KOPT-K1 (cell line): ENCODE results near the gene RBM20.
"Not testable (repeated sequence)": the region's sequence is repeated elsewhere in the genome, so short reads cannot be mapped to it uniquely, and the experiment has no call there.

Experiments used
- H3K27ac ChIP-seq: fragments of 200-600 bp; sonication (generic); 2 replicates; pipeline ENCODE4 v1.5.1; 2016; ENCODE audit warnings: antibody characterized with exemption, mild to moderate bottlenecking, low read depth, low read length; ENCODE audit not compliant: poor library complexity, severe bottlenecking
- H3K36me3 ChIP-seq: fragments of 200-600 bp; sonication (generic); 2 replicates; pipeline ENCODE4 v1.5.1; 2017; ENCODE audit warnings: antibody characterized with exemption, mild to moderate bottlenecking, low read length, moderate library complexity; ENCODE audit not compliant: insufficient read depth
- H3K9me3 ChIP-seq: fragments of 200-600 bp; sonication (generic); 2 replicates; pipeline ENCODE4 v1.5.1; 2017; ENCODE audit warnings: antibody characterized with exemption, low read length, mild to moderate bottlenecking; ENCODE audit not compliant: insufficient read depth, poor library complexity, severe bottlenecking

Gene RBM20

DNA sequence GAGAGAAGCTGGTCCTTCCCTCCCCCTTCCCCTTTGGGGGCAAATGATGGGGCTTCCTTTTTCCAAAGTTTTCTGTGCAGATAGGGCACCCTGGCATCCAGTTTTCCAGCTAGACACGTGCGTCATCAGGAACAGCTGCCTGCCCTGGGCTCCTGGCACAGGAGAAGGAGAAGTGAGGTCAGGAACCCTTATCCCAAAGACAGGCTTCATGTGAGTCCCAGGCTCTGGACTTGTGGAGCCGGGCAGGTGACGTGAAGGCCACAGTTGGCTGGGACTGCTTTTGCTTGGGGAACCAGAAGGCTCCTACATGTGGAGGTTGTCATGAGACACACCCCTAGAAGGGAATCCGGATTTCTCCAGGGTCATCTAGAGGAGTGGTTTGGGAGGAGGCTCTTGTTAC, 66.5 kb downstream of the RBM20 start:
- Histone ChIP-seq H3K9me3 (no peaks in the 10 kb centered on the region), H3K27ac (no peak overlapping the region), H3K36me3 (no peaks in the 10 kb centered on the region)

DNA sequence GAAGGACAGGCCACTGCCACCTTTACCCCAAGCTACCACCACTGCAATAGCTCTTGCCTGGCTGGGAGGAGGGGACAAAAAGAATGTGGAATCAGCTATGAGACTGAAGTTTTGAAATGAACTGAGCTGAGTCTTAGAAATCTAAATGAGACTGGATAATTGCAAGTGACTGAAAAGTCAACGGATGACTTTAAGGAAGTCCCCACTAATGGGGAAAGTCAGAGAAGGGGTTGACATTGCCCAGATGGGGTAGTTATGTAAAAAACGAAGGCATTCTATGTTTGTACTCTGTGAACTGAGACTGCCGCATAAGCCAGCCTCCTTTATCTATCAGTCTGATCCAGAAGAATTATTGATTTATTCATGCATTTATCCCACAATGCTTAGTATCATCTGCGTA, 67.2 kb downstream of the RBM20 start:
- no peak overlapping the region for H3K27ac ChIP-seq

DNA sequence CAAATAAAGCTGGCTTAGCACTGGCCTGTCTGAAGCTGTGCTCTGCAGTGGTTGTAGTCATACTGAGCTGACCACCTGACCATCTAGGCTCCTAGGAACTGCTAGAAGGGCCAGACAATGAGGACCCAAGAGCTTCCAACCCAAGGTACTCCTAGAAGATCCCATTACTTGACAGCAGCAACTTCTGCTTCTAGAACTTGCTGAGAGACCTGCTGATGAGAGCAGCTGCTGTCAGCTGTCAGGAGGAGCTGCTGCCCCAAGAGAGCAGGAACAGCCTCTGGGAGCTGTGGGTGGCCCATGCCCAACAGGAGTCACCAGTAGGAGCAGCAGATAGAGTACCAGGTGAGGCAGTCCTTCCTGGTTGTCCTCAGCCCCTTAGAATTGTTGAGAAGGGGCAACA, 70.2 kb downstream of the RBM20 start:
- H3K27ac ChIP-seq: no peak overlapping the region
- no peaks in the 10 kb centered on the region for H3K9me3 ChIP-seq
- H3K36me3 ChIP-seq: no peaks in the 10 kb centered on the region

More for the DNA sequence above, 67.2 kb downstream of the RBM20 start:
- H3K36me3 ChIP-seq: no peaks in the 10 kb centered on the region
- no peaks in the 10 kb centered on the region for H3K9me3 ChIP-seq

DNA sequence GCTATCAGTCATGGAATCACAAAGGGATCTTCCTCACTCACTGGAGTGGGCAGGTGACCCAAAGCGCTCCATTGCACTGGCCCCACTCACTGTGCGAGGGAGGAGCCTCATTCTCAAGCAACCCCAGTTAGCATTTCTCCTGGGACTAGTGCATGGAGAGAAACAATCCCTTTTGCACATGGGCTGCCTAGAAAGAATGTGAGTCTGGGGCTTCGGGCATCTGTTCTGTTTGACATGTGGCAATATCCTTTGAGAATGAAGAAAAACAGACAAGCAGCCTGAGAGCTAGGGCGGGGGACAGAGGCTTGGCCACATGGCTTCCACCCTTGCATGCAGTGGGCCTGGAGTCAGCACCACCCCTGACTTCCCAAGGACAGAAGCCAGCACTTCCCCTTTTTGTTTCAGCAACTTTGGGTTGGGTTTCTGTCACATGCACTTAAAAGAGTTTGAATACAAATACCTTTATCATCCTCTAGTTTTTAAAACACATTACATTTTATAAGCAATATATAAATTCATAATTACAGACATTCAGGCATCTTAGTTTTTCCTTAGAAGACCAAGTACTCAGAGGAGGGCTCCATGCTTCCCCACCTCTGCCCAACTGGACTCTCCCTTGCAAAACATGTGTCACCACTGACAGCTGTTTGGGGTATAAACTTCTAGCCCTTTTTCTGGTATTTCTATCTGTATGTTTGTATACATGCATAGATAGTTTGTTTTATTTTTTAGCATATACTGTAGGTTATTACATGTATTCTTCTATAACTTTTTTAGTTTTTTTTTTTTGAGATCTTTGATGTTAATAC, 73.8 kb downstream of the RBM20 start:
- H3K36me3 ChIP-seq: no peaks in the 10 kb centered on the region
- H3K27ac ChIP-seq: no peak overlapping the region

DNA sequence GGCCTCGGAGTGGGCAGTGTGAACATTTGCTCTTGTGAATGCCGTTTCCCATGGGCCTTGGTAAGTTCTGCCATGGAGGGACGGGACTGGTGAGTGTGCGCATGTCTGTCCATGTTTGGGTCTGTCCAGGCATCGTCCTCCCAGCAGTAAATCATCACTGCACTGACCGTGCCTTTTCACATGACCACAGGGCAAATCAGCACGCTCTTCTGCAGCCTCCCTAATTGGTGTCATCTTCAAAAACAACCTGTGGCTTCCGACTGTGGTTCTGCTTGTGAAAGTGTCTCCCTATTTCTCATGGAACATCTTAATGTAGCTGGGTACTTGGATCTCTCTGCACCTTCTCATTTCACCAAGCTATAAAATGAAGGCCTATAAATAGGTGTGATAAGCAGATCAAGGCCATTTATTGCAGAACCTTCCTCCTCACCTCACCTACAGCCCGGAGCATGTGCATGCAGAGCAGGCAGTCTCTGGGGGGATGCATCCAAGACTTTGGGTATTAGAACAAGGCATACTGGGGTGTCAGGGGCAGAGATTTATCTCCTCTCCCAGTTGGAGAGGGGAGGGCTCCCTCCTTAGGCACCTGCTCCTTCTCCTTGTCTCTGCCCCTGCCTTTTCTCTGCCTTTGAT, 77.4 kb downstream of the RBM20 start:
- Histone ChIP-seq H3K9me3 (no peaks in the 10 kb centered on the region), H3K27ac (no peak overlapping the region), H3K36me3 (no peaks in the 10 kb centered on the region)

More for the DNA sequence above, 73.8 kb downstream of the RBM20 start:
- no peaks in the 10 kb centered on the region for H3K9me3 ChIP-seq

DNA sequence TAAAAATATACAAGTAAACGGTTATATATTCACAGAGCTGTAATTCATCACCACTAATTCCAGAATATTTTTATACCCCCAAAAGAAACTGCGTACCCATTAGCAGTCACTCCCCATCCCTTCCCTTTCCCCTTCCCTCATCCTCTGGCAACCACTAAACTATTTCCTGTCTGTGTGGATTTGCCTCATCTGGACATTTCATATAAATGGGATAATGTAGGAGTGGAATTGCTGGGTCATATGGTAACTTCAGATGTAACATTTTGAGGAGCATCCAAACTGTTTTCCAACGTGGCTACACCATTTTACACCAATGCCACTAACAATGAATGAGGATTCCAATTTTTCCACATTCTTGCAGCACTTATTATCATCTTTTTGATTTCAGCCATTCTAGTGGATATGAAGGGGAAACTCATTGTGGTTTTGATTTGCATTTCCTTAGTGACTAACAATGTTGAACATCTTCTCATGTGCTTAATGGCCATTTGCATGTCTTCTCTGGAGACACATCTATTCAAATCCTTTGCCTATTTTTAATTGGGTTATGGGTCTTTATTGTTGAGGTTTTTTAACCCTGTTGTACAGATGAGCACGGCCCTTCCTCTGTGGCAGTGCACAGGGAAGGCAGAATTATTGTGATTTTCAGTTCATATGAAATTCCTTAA, 79.2 kb downstream of the RBM20 start:
- no peak overlapping the region for H3K27ac ChIP-seq
- no peaks in the 10 kb centered on the region for H3K36me3 ChIP-seq
- H3K9me3 ChIP-seq: no peaks in the 10 kb centered on the region

DNA sequence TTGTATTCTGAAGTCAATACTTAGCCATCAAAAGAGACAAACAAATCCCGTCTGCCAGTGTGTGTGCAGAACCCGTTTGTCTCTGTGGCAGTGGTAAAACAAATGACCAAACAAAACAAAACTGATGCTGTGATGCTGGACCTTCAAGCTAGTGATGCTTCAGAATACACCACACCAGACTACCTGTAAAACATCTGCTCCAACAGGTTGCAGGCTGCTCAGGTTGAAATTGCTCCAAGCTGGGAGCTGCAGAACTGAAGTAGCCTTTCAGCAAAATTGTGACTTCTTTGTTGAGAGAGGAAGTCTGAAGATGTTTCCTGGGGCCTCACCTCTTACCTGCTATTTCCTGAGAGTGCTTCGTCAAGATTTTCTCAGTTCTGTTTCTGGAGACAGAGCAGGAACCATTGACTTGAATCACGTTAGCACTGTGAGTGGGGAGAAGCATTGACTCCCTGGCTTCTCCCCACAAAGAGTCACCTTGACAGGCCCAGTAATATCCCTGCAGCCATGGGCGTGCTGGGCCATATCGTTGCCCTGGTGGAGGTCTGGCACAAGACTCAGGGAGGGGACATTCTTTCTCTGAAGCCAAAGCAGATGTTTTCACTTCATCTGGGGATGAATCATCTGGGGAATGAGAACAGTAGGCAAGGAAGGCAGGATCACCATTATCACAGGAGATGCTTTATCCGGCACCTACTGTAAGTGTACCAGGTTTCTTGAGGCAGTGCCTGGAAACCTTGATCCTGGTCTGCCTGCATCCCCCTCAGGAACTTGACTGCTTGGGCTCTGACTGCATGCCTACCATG, 80.2 kb downstream of the RBM20 start:
- H3K9me3 ChIP-seq: no peaks in the 10 kb centered on the region
- no peaks in the 10 kb centered on the region for H3K36me3 ChIP-seq
- no peak overlapping the region for H3K27ac ChIP-seq

DNA sequence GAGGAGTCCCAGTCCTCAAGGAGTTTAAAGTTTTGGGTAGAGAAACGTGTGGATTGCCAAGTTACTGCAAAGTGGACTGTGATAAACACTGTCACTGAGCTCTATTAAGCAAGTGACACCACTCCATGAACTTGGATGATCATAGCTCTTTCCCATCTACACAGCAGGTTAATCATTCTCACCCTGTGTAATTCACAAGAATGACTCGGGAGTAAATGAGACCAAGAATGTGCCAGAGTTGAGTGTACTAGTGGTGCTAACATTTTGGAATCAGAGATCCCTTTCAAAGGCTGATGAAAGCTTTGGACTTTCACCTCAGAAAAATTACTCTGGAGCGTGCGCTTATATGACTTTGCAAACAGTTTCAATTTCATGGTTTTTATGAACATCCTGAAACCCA, 80.8 kb downstream of the RBM20 start:
- Histone ChIP-seq H3K36me3 (no peaks in the 10 kb centered on the region), H3K27ac (no peak overlapping the region), H3K9me3 (no peaks in the 10 kb centered on the region)

DNA sequence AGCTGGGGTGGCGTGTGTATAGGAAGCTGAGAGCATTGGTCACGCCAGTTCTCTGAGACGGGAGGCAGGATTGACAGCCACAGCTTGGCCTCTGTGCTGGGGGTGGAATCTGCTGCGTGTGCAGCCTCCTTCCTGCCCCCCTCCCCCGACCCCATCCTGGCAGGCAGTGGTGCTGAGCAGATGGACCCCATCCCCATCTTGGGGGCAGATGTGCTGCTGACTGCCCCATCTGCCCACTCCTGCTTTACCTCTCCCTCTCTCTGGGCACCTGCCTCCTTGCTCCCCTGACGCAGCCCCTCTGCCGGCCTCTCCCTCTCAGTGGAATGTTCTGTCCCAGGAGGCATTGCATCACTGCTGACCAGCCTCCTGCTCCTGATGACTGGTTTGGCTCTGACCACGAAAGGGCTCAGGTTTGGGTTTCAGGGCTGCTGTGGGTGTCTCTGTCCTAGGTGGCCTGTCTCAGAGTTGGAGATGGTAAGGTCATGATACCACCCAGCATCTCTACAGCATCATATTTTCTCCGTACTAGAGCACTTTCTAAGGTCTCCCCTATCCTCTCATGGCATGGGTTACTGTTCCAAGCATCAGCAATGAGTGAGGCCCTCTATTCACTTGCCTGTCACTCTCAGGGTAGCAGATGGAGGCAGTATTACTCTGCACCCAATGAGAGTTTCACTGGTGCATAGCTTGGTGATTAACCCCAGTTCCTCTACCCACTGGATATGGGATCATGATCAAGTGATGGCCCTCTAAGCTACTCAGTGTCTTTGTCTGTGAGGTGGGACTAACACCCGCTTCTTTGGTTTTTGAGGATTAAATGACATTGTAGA, 81.9 kb downstream of the RBM20 start:
- no peak overlapping the region for H3K27ac ChIP-seq
- H3K36me3 ChIP-seq: no peaks in the 10 kb centered on the region
- H3K9me3 ChIP-seq: no peaks in the 10 kb centered on the region

DNA sequence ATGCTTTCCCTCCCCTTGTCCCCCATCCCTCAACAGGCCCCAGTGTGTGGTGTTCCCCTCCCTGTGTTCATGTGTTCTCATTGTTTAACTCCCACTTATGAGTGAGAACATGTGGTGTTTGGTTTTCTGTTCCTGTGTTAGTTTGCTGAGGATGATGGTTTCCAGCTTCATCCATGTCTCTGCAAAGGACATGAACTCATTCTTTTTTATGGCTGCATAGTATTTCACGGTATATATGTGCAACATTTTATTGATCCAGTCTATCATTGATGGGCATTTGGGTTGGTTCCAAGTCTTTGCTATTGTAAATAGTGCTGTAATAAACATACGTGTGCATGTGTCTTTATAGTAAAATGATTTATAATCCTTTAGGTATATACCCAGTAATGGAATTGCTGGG, 83.6 kb downstream of the RBM20 start:
- H3K9me3 ChIP-seq, H3K27ac ChIP-seq: not testable (repeated sequence)

DNA sequence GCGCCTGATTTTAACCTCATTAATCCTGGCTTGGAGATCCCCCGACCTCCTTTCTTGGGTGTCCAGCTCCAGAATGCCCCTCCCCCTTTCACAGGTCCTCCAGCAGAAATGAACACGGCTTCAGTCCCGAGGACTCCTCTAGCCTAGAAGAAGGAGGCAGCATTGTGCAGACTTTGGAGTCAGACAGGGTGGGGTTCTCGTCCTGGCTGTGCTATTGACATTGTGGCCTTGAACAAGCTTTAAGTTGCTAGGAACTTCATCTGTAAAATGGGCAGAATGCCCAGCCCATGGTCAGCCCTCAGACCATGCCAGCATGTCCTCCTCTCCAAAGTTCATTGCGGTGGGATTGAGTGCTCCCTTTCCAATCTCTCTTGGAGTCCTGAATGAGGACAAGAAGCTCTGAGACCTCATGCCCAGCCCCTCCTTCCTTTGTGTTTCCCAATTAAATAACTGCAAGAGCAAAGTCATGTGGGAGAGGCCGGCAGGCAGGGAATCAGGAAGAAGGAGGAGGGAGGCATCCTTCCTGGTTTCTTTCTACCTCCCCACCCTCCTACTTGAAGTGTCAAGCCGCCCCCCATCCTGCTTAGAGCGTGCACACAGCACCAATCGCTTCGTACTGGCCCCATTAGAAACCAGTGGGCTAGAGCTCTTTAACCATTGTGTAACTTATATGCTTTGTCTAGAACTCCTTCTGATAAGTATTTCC, 86.4 kb downstream of the RBM20 start:
- H3K27ac ChIP-seq: no peak overlapping the region
- no peaks in the 10 kb centered on the region for H3K36me3 ChIP-seq
- H3K9me3 ChIP-seq: no peaks in the 10 kb centered on the region

More for the DNA sequence above, 83.6 kb downstream of the RBM20 start:
- H3K36me3 ChIP-seq: not testable (repeated sequence)

DNA sequence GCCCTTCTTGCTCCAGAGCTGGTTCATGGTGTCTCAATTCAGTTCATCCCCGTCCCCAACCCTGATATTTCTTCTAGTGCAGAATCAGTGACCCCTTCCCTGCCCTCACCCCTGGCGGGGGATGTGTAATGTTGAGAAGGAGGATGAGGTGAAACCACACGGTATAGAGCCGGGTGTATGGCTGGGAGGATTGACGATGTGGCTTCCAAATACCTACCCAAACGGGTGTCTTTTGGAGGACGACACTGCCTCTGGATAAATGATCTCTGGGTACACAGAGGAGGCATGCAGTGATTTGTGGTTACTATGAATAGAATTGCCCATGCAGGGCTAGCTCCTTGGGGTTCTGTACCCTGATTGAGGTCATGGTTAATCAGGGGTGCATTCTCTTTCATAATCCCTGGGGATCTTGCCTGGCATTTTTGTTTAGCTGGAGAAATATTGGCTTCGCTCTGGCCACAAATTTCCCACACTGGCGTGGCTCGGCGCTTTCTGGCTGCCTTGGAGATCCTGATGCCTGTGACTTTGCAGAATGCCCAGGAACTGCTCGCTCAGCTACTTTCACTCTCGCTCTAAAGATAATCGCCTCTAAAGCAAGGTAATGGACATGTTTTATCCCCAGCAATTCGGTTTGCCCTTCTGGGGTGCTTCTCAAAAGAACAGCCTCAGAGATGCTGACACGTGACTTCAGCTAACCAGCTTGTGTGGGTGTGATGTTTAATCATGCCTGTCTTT, 89.2 kb downstream of the RBM20 start:
- Histone ChIP-seq H3K9me3 (no peaks in the 10 kb centered on the region), H3K27ac (no peak overlapping the region), H3K36me3 (no peaks in the 10 kb centered on the region)

DNA sequence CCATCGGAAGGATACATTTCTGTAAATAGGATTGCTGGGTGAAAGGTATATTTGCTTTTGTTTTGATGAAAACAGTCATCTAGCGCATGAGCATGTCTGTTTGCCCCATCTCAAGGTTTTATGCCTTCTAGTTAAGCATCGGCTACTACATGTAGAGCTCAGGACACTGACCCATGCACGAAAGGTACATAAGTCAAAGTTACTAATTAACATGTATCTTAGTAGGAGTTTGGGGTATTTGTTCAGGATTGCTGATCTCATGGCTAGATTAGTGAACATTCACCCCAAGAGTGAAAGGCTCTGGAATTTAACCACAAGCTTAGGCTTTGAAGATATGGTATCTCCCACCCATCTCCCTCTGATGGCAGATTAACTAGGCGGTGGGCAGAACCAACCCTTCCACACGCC, 91.5 kb downstream of the RBM20 start:
- H3K36me3 ChIP-seq: no peaks in the 10 kb centered on the region
- no peak overlapping the region for H3K27ac ChIP-seq
- H3K9me3 ChIP-seq: no peaks in the 10 kb centered on the region
